ENCODE measurements around the gene CASP3.

GRCh38 chr4:184636897-184637296, 12.3 kb downstream of the CASP3 start:
- TF ChIP-seq CTCF (IDR thresholded peaks at IDR 0.05) = no peak
- no peak for TF ChIP-seq POLR2A (IDR thresholded peaks at IDR 0.05)

Data from Peyer's patch (tissue), 4 donors.